ENCODE results near the gene GPR84. TPM values are rescaled to one million over a fixed set of nuclear protein-coding genes. Genes with fewer than 3 reads are reported as not detected.

GPR84 gene
- total RNA-seq, 1 experiment from 2014 or later = not detected

GRCh38 chr12:54352022-54352531 lies 12.2 kb downstream of the GPR84 start:
- no peak for TF ChIP-seq CTCF (IDR thresholded peaks at IDR 0.05; ENCODE audit: insufficient read depth in 1 of 2, low read depth in 1 of 2, low read length in 1 of 2, severe bottlenecking in 1 of 2, unreplicated experiment in 1 of 2)
- H3K36me3 ChIP-seq (ENCODE audit: control insufficient read depth, insufficient read depth, low read length) = no peaks in the 10 kb centered on the region
- CTCF ChIA-PET = no interaction called here
- no peaks in the 10 kb centered on the region for H3K27me3 ChIP-seq (replicated peaks; ENCODE audit: control insufficient read depth, insufficient read depth, low read length)
- Mint-ChIP-seq H3K36me3 (ENCODE audit: insufficient read depth, unreplicated experiment) (peaks cover 30% of the 10 kb centered on the region), H3K27me3 (ENCODE audit: insufficient read depth, unreplicated experiment) (no peaks in the 10 kb centered on the region), H3K9me3 (ENCODE audit: unreplicated experiment) (no peaks in the 10 kb centered on the region), H3K4me1 (ENCODE audit: low read depth, unreplicated experiment) (peaks cover 7% of the 10 kb centered on the region), H3K4me3 (ENCODE audit: unreplicated experiment) (no peak overlapping the region), H3K27ac (ENCODE audit: unreplicated experiment) (no peak overlapping the region)
- BruUV-seq (replicated peaks) = no TSS peak
- no peak overlapping the region for H3K4me3 ChIP-seq (ENCODE audit: low read depth, low read length)
- no peaks in the 10 kb centered on the region for H3K9me3 ChIP-seq
- POLR2A ChIA-PET = no interaction called here
- no peaks in the 10 kb centered on the region for H3K4me1 ChIP-seq
- intact Hi-C loops (cut with micrococcal nuclease; ENCODE audit: unreplicated experiment) = no loop called here
- DNase-seq = no peak

GRCh38 chr12:54351341-54351740 lies 12.9 kb downstream of the GPR84 start:
- intact Hi-C loops (cut with micrococcal nuclease; ENCODE audit: unreplicated experiment) = no loop called here
- Mint-ChIP-seq H3K4me1 (ENCODE audit: low read depth, unreplicated experiment) (peaks cover 7% of the 10 kb centered on the region), H3K27me3 (ENCODE audit: insufficient read depth, unreplicated experiment) (no peaks in the 10 kb centered on the region), H3K27ac (ENCODE audit: unreplicated experiment) (no peak overlapping the region), H3K4me3 (ENCODE audit: unreplicated experiment) (no peak overlapping the region), H3K36me3 (ENCODE audit: insufficient read depth, unreplicated experiment) (peaks cover 37% of the 10 kb centered on the region), H3K9me3 (ENCODE audit: unreplicated experiment) (no peaks in the 10 kb centered on the region)
- no peaks in the 10 kb centered on the region for H3K9me3 ChIP-seq
- no peak for TF ChIP-seq CTCF (IDR thresholded peaks at IDR 0.05; ENCODE audit: insufficient read depth in 1 of 2, low read depth in 1 of 2, low read length in 1 of 2, severe bottlenecking in 1 of 2, unreplicated experiment in 1 of 2)
- BruUV-seq (replicated peaks) = TSS peak; percentile 75
- ChIA-PET CTCF (no interaction called here), POLR2A (no interaction called here)
- no peaks in the 10 kb centered on the region for H3K4me1 ChIP-seq
- no peak for DNase-seq
- no peaks in the 10 kb centered on the region for H3K36me3 ChIP-seq (ENCODE audit: control insufficient read depth, insufficient read depth, low read length)
- H3K27me3 ChIP-seq (replicated peaks; ENCODE audit: control insufficient read depth, insufficient read depth, low read length) = no peaks in the 10 kb centered on the region
- H3K4me3 ChIP-seq (ENCODE audit: low read depth, low read length) = no peak overlapping the region

- POLR2A ChIA-PET = no interaction called here
- H3K4me3 Mint-ChIP-seq (ENCODE audit: unreplicated experiment) = no peak overlapping the region
- no peak for DNase-seq
- H3K9me3 Mint-ChIP-seq (ENCODE audit: unreplicated experiment) = no peaks in the 10 kb centered on the region
- H3K4me3 ChIP-seq (ENCODE audit: low read depth, low read length) = no peak overlapping the region
- H3K4me1 Mint-ChIP-seq (ENCODE audit: low read depth, unreplicated experiment) = peaks cover 7% of the 10 kb centered on the region
- no peaks in the 10 kb centered on the region for H3K4me1 ChIP-seq
- CTCF ChIA-PET = no interaction called here
- peaks cover 42% of the 10 kb centered on the region for H3K36me3 Mint-ChIP-seq (ENCODE audit: insufficient read depth, unreplicated experiment)
- intact Hi-C loops (cut with micrococcal nuclease; ENCODE audit: unreplicated experiment) = no loop called here
- no peaks in the 10 kb centered on the region for H3K9me3 ChIP-seq
- no peak overlapping the region for H3K27ac Mint-ChIP-seq (ENCODE audit: unreplicated experiment)
- no peaks in the 10 kb centered on the region for H3K36me3 ChIP-seq (ENCODE audit: control insufficient read depth, insufficient read depth, low read length)
- H3K27me3 ChIP-seq (replicated peaks; ENCODE audit: control insufficient read depth, insufficient read depth, low read length) = no peaks in the 10 kb centered on the region
- BruUV-seq (replicated peaks) = no TSS peak
- no peaks in the 10 kb centered on the region for H3K27me3 Mint-ChIP-seq (ENCODE audit: insufficient read depth, unreplicated experiment)
- no peak for TF ChIP-seq CTCF (IDR thresholded peaks at IDR 0.05; ENCODE audit: insufficient read depth in 1 of 2, low read depth in 1 of 2, low read length in 1 of 2, severe bottlenecking in 1 of 2, unreplicated experiment in 1 of 2)
Observed at GRCh38 chr12:54350743-54351142, 13.5 kb downstream of the GPR84 start.
